ENCODE measurements around the gene ZNF57. TPM values are rescaled to one million over a fixed set of nuclear protein-coding genes. Genes with fewer than 3 reads are reported as not detected.
A peak's percentile ranks its signal among the peaks of the same experiment; 100 is the strongest.
"Not testable (repeated sequence)": the region's sequence is repeated elsewhere in the genome, so short reads cannot be mapped to it uniquely, and the experiment has no call there.

ZNF57 gene
- total RNA-seq, 4 donors from 2014 or later, result 16.2 to 46.2 (median 23.4) TPM

GRCh38 chr19:2883686-2884439 lies 16.9 kb upstream of the ZNF57 start:
- TF ChIP-seq CTCF (IDR thresholded peaks at IDR 0.05) (no peak), POLR2A (IDR thresholded peaks at IDR 0.05) (no peak), POLR2AphosphoS5 (IDR thresholded peaks at IDR 0.05) (no peak), EP300 (IDR thresholded peaks at IDR 0.05) (no peak)
- Histone ChIP-seq H3K4me3 (no peak overlapping the region), H3K27me3 (no peaks in the 10 kb centered on the region), H3K27ac (no peak overlapping the region), H3K36me3 (no peaks in the 10 kb centered on the region), H3K9me3 (peaks cover 3% of the 10 kb centered on the region), H3K4me1 (peaks cover 7% of the 10 kb centered on the region)
- WGBS, result 75% methylated on average over 14 of the region's 14 CpGs
- no peak for DNase-seq (ENCODE audit: low spot score in 2 of 2)

- H3K4me3 ChIP-seq, result no peak overlapping the region
- H3K36me3 ChIP-seq, result no peaks in the 10 kb centered on the region
- peaks cover 7% of the 10 kb centered on the region for H3K4me1 ChIP-seq
- H3K27ac ChIP-seq, result no peak overlapping the region
- H3K9me3 ChIP-seq, result no peaks in the 10 kb centered on the region
- WGBS, result 88% methylated on average over 17 of the region's 17 CpGs
- H3K27me3 ChIP-seq, result no peaks in the 10 kb centered on the region
- no peak for DNase-seq (ENCODE audit: low spot score in 2 of 2)
- TF ChIP-seq CTCF (IDR thresholded peaks at IDR 0.05), result no peak
- no peak for TF ChIP-seq POLR2A (IDR thresholded peaks at IDR 0.05)
- no peak for TF ChIP-seq EP300 (IDR thresholded peaks at IDR 0.05)
- TF ChIP-seq POLR2AphosphoS5 (IDR thresholded peaks at IDR 0.05), result no peak
Measured at GRCh38 chr19:2885736-2886135, 15.0 kb upstream of the ZNF57 start.

GRCh38 chr19:2887391-2887914 lies 13.3 kb upstream of the ZNF57 start:
- H3K4me3 ChIP-seq, result no peak overlapping the region
- no peak overlapping the region for H3K27ac ChIP-seq
- no peaks in the 10 kb centered on the region for H3K9me3 ChIP-seq

GRCh38 chr19:2888731-2889224 lies 11.9 kb upstream of the ZNF57 start:
- H3K9me3 ChIP-seq, result no peaks in the 10 kb centered on the region
- peaks cover 9% of the 10 kb centered on the region for H3K4me1 ChIP-seq
- no peak overlapping the region for H3K27ac ChIP-seq
- peak overlapping the region; percentile 40 for H3K4me3 ChIP-seq
- no peaks in the 10 kb centered on the region for H3K36me3 ChIP-seq
- no peak for DNase-seq (ENCODE audit: low spot score in 2 of 2)
- TF ChIP-seq EP300 (IDR thresholded peaks at IDR 0.05), result no peak
- TF ChIP-seq CTCF (IDR thresholded peaks at IDR 0.05), result no peak
- TF ChIP-seq POLR2A (IDR thresholded peaks at IDR 0.05), result no peak
- no peak for TF ChIP-seq POLR2AphosphoS5 (IDR thresholded peaks at IDR 0.05)
- 44% methylated on average over 24 of the region's 37 CpGs for WGBS
- H3K27me3 ChIP-seq, result no peaks in the 10 kb centered on the region

More at GRCh38 chr19:2887391-2887914, 13.3 kb upstream of the ZNF57 start:
- no peak for DNase-seq (ENCODE audit: low spot score in 2 of 2)
- Histone ChIP-seq H3K27me3 (no peaks in the 10 kb centered on the region), H3K4me1 (peaks cover 7% of the 10 kb centered on the region), H3K36me3 (no peaks in the 10 kb centered on the region)
- WGBS, result 16% methylated on average over 9 of the region's 9 CpGs
- peak; percentile 25 to 57 for TF ChIP-seq CTCF (IDR thresholded peaks at IDR 0.05)
- TF ChIP-seq POLR2AphosphoS5 (IDR thresholded peaks at IDR 0.05), result no peak

GRCh38 chr19:2890531-2890930 lies 10.2 kb upstream of the ZNF57 start:
- H3K4me1 ChIP-seq, result peaks cover 12% of the 10 kb centered on the region
- H3K27me3 ChIP-seq; H3K27ac ChIP-seq; H3K9me3 ChIP-seq; H3K36me3 ChIP-seq; H3K4me3 ChIP-seq; DNase-seq (ENCODE audit: low spot score in 2 of 2): not testable (repeated sequence)
- WGBS, result 59% methylated on average over 8 of the region's 8 CpGs
